ENCODE data around the gene LAMC2. TPM values are rescaled to one million over a fixed set of nuclear protein-coding genes. Genes with fewer than 3 reads are reported as not detected.

The LAMC2 gene
- polyA plus RNA-seq, 1 donor (not counting 4 experiments of a cell fraction or from before 2014, with no cell fraction given) = 1,627 TPM

GRCh38 chr1:183290628-183291027 is 104.6 kb downstream of the LAMC2 start:
- Histone ChIP-seq H3K27me3 (ENCODE audit: control insufficient read depth, extremely low read depth, insufficient read depth, low read length) (no peaks in the 10 kb centered on the region), H3K79me2 (ENCODE audit: control insufficient read depth, insufficient read depth, low read length) (no peaks in the 10 kb centered on the region), H3K4me3 (ENCODE audit: control insufficient read depth in 2 of 3, extremely low read depth in 1 of 3, insufficient read depth in 2 of 3, low read depth in 1 of 3, low read length in 3 of 3) (no peak overlapping the region), H3K27ac (ENCODE audit: control insufficient read depth, insufficient read depth, low read length) (no peak overlapping the region), H3K4me2 (ENCODE audit: control insufficient read depth, extremely low read depth, insufficient read depth, low read depth, low read length) (no peak overlapping the region), H3K4me1 (ENCODE audit: control insufficient read depth, extremely low read depth, insufficient read depth, low read length) (peaks cover 16% of the 10 kb centered on the region), H4K20me1 (ENCODE audit: control insufficient read depth, extremely low read depth, insufficient read depth, low read length) (no peaks in the 10 kb centered on the region), H3K9me3 (ENCODE audit: control insufficient read depth, low read depth, low read length) (no peaks in the 10 kb centered on the region), H3K9ac (ENCODE audit: control insufficient read depth, extremely low read depth, insufficient read depth, low read length) (no peak overlapping the region), H2AFZ (ENCODE audit: control insufficient read depth, low read length) (no peak overlapping the region), H3K9me1 (ENCODE audit: control insufficient read depth, extremely low read depth, insufficient read depth, low read length) (no peaks in the 10 kb centered on the region), H3K36me3 (ENCODE audit: control insufficient read depth in 2 of 2, extremely low read depth in 1 of 2, insufficient read depth in 2 of 2, low read length in 2 of 2) (no peaks in the 10 kb centered on the region)
- TF ChIP-seq CTCF (optimal IDR thresholded peaks at IDR 0.05 in 1 of 3, IDR thresholded peaks at IDR 0.05 in 1 of 3, conservative IDR thresholded peaks at IDR 0.05 in 1 of 3; ENCODE audit: extremely low read depth in 1 of 3, insufficient read depth in 2 of 3, low read length in 3 of 3) (no peak), EZH2 (IDR thresholded peaks at IDR 0.05; ENCODE audit: low read length) (no peak)
- dilution Hi-C loops (cut with MboI; ENCODE audit: extremely low pct_ligation_motif_present, low sequenced_read_pairs) = no loop called here
- FAIRE-seq (no peak), DNase-seq (ENCODE audit: low read depth, low spot score) (no peak)

DNA sequence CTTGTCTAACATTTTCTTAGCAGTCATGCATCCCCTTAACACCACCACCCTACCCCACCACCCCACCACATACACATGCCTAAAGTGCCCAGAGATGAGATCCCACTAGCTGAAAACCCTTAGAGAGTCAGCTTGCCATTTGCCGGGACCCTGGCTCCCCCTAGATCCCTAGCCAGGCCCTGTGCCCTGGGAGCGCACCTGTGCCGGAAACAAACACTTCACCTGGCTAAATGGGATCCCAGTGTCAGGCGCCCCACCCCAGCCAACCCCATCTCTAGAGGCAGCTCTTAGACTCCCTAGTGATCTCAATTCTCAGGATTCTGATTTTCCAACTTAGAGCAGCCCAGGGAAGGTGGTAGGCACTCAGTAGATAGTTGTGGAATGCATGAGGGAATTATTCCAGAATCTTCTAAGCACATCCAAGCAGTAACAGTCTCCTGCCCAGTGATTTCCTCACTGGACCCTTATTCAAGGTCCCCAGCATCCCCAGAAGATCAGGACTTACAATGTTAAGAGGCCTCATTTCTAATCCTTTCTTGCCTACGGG is 105.2 kb downstream of the LAMC2 start:
- Histone ChIP-seq H3K9me1 (ENCODE audit: control insufficient read depth, extremely low read depth, insufficient read depth, low read length) (no peaks in the 10 kb centered on the region), H3K79me2 (ENCODE audit: control insufficient read depth, insufficient read depth, low read length) (no peaks in the 10 kb centered on the region), H3K4me1 (ENCODE audit: control insufficient read depth, extremely low read depth, insufficient read depth, low read length) (peaks cover 16% of the 10 kb centered on the region), H3K4me2 (ENCODE audit: control insufficient read depth, extremely low read depth, insufficient read depth, low read depth, low read length) (no peak overlapping the region), H3K9ac (ENCODE audit: control insufficient read depth, extremely low read depth, insufficient read depth, low read length) (no peak overlapping the region), H4K20me1 (ENCODE audit: control insufficient read depth, extremely low read depth, insufficient read depth, low read length) (no peaks in the 10 kb centered on the region), H3K27me3 (ENCODE audit: control insufficient read depth, extremely low read depth, insufficient read depth, low read length) (no peaks in the 10 kb centered on the region), H3K9me3 (ENCODE audit: control insufficient read depth, low read depth, low read length) (no peaks in the 10 kb centered on the region), H2AFZ (ENCODE audit: control insufficient read depth, low read length) (peak overlapping the region; percentile 32), H3K4me3 (ENCODE audit: control insufficient read depth in 2 of 3, extremely low read depth in 1 of 3, insufficient read depth in 2 of 3, low read depth in 1 of 3, low read length in 3 of 3) (no peak overlapping the region), H3K27ac (ENCODE audit: control insufficient read depth, insufficient read depth, low read length) (no peak overlapping the region), H3K36me3 (ENCODE audit: control insufficient read depth in 2 of 2, extremely low read depth in 1 of 2, insufficient read depth in 2 of 2, low read length in 2 of 2) (no peaks in the 10 kb centered on the region)
- no peak for FAIRE-seq
- no peak for TF ChIP-seq EZH2 (IDR thresholded peaks at IDR 0.05; ENCODE audit: low read length)
- DNase-seq (ENCODE audit: low read depth, low spot score) = no peak
- dilution Hi-C loops (cut with MboI; ENCODE audit: extremely low pct_ligation_motif_present, low sequenced_read_pairs) = no loop called here
